ENCODE results near the gene NLRC5.

The NLRC5 gene

GRCh38 chr16:57127037-57127763 is 137.8 kb downstream of the NLRC5 start:
- DNase-seq (ENCODE audit: low read depth in 2 of 2): no peak

DNA sequence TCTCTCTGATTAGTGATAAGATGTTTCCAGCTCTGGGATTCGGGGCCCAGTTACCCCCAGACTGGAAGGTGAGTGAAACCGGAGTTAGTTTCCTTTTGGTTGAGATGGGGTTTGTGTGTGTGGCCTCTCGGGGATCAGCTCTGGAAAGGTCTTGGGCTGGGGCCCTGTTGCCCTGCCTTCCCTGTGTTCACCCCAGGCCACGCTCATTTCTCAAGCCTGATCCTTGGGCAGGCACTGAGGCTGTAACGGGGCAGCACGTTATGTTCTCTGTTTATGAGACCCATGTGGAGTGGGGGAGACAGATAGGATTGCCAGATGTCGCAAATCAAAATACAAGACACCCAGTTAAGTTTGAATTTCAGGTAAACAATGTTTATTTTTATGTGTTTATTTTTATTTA is 138.5 kb downstream of the NLRC5 start:
- no peak for DNase-seq (ENCODE audit: low read depth in 2 of 2)

- DNase-seq (ENCODE audit: low read depth in 2 of 2): peak in 1 of 2 donors; percentile 15
These were observed 139.5 kb downstream of the NLRC5 start for GRCh38 chr16:57128771-57129389.

GRCh38 chr16:57130950-57131321 is 141.6 kb downstream of the NLRC5 start:
- no peak for DNase-seq (ENCODE audit: low read depth in 2 of 2)

- no peak for DNase-seq (ENCODE audit: low read depth in 2 of 2)
These were observed 142.1 kb downstream of the NLRC5 start for GRCh38 chr16:57131351-57131970.

DNA sequence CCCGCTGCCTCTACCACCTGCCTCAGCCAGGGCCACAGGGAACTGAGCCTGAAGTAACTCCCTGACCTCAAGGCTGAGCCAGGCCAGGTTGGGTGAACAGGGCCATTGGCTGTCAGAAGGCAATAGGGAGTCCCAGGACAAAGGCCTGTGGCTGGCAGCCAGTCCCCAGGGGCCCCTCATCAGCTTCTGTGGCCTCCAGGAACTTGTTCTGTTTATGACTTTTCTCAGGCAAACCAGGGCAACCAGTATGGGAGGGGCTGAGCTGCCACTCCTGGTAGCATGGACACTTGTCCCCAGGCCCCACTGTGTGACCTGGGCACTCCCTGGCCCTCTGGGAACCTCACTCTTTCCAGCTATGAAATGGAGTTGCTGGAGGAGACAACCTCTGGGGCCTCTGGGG is 143.1 kb downstream of the NLRC5 start:
- DNase-seq (ENCODE audit: low read depth in 2 of 2): no peak

DNA sequence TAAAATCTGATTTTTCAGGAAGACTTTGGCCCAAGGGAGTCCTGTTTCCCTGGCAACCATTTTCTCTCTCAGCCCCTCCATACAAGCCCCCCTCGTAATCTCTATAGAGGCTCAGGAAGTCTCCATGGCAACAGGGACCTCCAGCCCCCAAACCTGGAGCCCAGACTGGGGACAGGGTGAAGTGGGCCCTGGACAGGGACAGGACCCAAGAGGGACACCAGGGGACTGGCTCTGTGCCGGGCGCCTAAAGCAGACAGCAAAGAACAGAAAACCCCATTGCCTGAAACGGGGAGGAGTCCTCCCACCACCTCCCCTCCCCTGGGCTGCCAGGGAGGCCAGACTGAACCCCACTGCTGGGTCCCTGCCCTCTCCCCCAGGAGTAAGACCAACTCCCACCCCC is 143.7 kb downstream of the NLRC5 start:
- no peak for DNase-seq (ENCODE audit: low read depth in 2 of 2)
